Osteoblast (primary cell): Measurements from ENCODE around the gene OR52A5. TPM values are rescaled to one million over a fixed set of nuclear protein-coding genes. Genes with fewer than 3 reads are reported as not detected.

Experiments used
- DNase-seq: peaks from one replicate; pipeline ENCODE4 v3.0.0; 2011; ENCODE audit warnings: low spot score, mixed read lengths; ENCODE audit not compliant: insufficient read length; ENCODE audit errors: missing footprints
- H2AFZ ChIP-seq: 2 replicates; pipeline ENCODE4 v1.6.0; 2011; ENCODE audit warnings: mild to moderate bottlenecking, low read length
- H3K27ac ChIP-seq: 2 replicates; pipeline ENCODE4 v1.5.1; 2011; ENCODE audit warnings: mild to moderate bottlenecking, low read depth, low read length, moderate library complexity
- H3K27me3 ChIP-seq: 2 replicates; pipeline ENCODE4 v1.6.0; 2012; ENCODE audit warnings: mild to moderate bottlenecking, control low read depth, inconsistent platforms, low read length, moderate library complexity; ENCODE audit not compliant: insufficient read depth
- H3K36me3 ChIP-seq: 2 replicates; pipeline ENCODE4 v1.5.1; 2011; ENCODE audit warnings: mild to moderate bottlenecking, low read length, control low read depth, moderate library complexity; ENCODE audit not compliant: insufficient read depth
- H3K4me1 ChIP-seq: 2 replicates; pipeline ENCODE4 v1.5.1; 2011; ENCODE audit warnings: mild to moderate bottlenecking, low read length, control low read depth, moderate library complexity; ENCODE audit not compliant: insufficient read depth
- H3K4me2 ChIP-seq: 2 replicates; pipeline ENCODE4 v1.6.0; 2011; ENCODE audit warnings: mild to moderate bottlenecking, low read length; ENCODE audit not compliant: insufficient read depth
- H3K4me3 ChIP-seq: fragments of 200-600 bp; sonication (generic); 3 replicates; pipeline ENCODE4 v1.5.1; 2012; ENCODE audit warnings: mild to moderate bottlenecking, low read length, inconsistent platforms; ENCODE audit not compliant: insufficient read depth
- H3K79me2 ChIP-seq: 2 replicates; pipeline ENCODE4 v1.6.0; 2012; ENCODE audit warnings: mild to moderate bottlenecking, low read length, control low read depth, inconsistent platforms; ENCODE audit not compliant: insufficient read depth
- H3K9me3 ChIP-seq: 2 replicates; pipeline ENCODE4 v1.5.1; 2011; ENCODE audit warnings: low read depth, low read length, control low read depth
- H4K20me1 ChIP-seq: 2 replicates; pipeline ENCODE4 v1.6.0; 2012; ENCODE audit warnings: mild to moderate bottlenecking, low read length, control low read depth; ENCODE audit not compliant: insufficient read depth
- CTCF ChIP-seq: IDR thresholded peaks from 2 replicates; pipeline ENCODE4 v1.5.1; 2011; ENCODE audit warnings: mild to moderate bottlenecking, low read depth, low read length, moderate library complexity; ENCODE audit errors: extremely low read depth
- total RNA-seq: library from RNA; depleted of rRNA; stranded (reverse); fragments of >200 nt; gene quantifications from 2 replicates; pipeline ENCODE4 v1.2.3, GENCODE V29; 2012

Gene OR52A5
- total RNA-seq, 1 donor: not detected

- Histone ChIP-seq H3K4me3 (no peak overlapping the region), H3K4me2 (no peak overlapping the region), H3K36me3 (no peaks in the 10 kb centered on the region), H3K27me3 (peaks cover 2% of the 10 kb centered on the region), H3K4me1 (no peaks in the 10 kb centered on the region), H3K79me2 (no peaks in the 10 kb centered on the region), H3K9me3 (no peaks in the 10 kb centered on the region), H3K27ac (no peak overlapping the region), H2AFZ (no peak overlapping the region), H4K20me1 (no peaks in the 10 kb centered on the region)
- no peak for DNase-seq
- no peak for TF ChIP-seq CTCF
These were observed 13.1 kb downstream of the OR52A5 start for GRCh38 chr11:5124891-5125620.

GRCh38 chr11:5123802-5124521 lies 14.2 kb downstream of the OR52A5 start:
- H3K36me3 ChIP-seq: no peaks in the 10 kb centered on the region
- H3K27ac ChIP-seq: no peak overlapping the region
- H3K4me1 ChIP-seq: no peaks in the 10 kb centered on the region
- peak overlapping the region; percentile 7 for H3K4me2 ChIP-seq
- H3K27me3 ChIP-seq: peaks cover 2% of the 10 kb centered on the region
- no peaks in the 10 kb centered on the region for H3K9me3 ChIP-seq
- peak; percentile 43 for DNase-seq
- H2AFZ ChIP-seq: peak overlapping the region; percentile 11
- TF ChIP-seq CTCF: peak; percentile 93
- H3K4me3 ChIP-seq: no peak overlapping the region
- H4K20me1 ChIP-seq: no peaks in the 10 kb centered on the region
- no peaks in the 10 kb centered on the region for H3K79me2 ChIP-seq

GRCh38 chr11:5118893-5119292 lies 19.3 kb downstream of the OR52A5 start:
- Histone ChIP-seq H4K20me1 (no peaks in the 10 kb centered on the region), H3K79me2 (no peaks in the 10 kb centered on the region), H3K4me1 (no peaks in the 10 kb centered on the region), H3K9me3 (no peaks in the 10 kb centered on the region), H3K4me3 (no peak overlapping the region), H3K4me2 (no peak overlapping the region), H3K27ac (no peak overlapping the region), H2AFZ (no peak overlapping the region), H3K36me3 (no peaks in the 10 kb centered on the region), H3K27me3 (peaks cover 2% of the 10 kb centered on the region)
- DNase-seq: no peak
- TF ChIP-seq CTCF: no peak

- Histone ChIP-seq H3K4me3 (no peak overlapping the region), H3K9me3 (no peaks in the 10 kb centered on the region), H2AFZ (no peak overlapping the region), H3K27me3 (no peaks in the 10 kb centered on the region), H3K4me2 (no peak overlapping the region), H4K20me1 (no peaks in the 10 kb centered on the region), H3K27ac (no peak overlapping the region), H3K79me2 (no peaks in the 10 kb centered on the region), H3K36me3 (no peaks in the 10 kb centered on the region), H3K4me1 (no peaks in the 10 kb centered on the region)
- DNase-seq: no peak
- no peak for TF ChIP-seq CTCF
These were observed 20.6 kb downstream of the OR52A5 start for GRCh38 chr11:5117588-5117987.
